CD14-positive monocyte (primary cell): ENCODE results near the gene CDS2. TPM values are rescaled to one million over a fixed set of nuclear protein-coding genes. Genes with fewer than 3 reads are reported as not detected.
"Not testable (repeated sequence)": the region's sequence is repeated elsewhere in the genome, so short reads cannot be mapped to it uniquely, and the experiment has no call there.

Experiments used
- DNase-seq, 3 donors: peaks; one replicate each; pipeline ENCODE4 v3.0.0-alpha.2; 2011 to 2022
- H2AFZ ChIP-seq: 2 replicates; pipeline ENCODE4 v1.6.0; 2012; ENCODE audit warnings: mild to moderate bottlenecking, low read depth, low read length, inconsistent platforms; ENCODE audit not compliant: insufficient read depth, poor library complexity, severe bottlenecking
- H3K27ac ChIP-seq, 2 donors: 1 replicate in 1 of 2; 2 replicates in 1 of 2; pipeline ENCODE4 v1.5.1; 2012 to 2013; ENCODE audit warnings: low read length in 2 of 2, control low read depth in 1 of 2, inconsistent platforms in 1 of 2, low read depth in 1 of 2, mild to moderate bottlenecking in 1 of 2
- H3K27me3 ChIP-seq, 2 donors: one replicate each; pipeline versions ENCODE4 v1.6.0 to v1.6.1; 2011 to 2013; ENCODE audit warnings: low read length in 2 of 2; ENCODE audit not compliant: control insufficient read depth in 2 of 2, insufficient read depth in 2 of 2
- H3K36me3 ChIP-seq, 2 donors: replicated peaks in 1 of 2; 1 replicate in 1 of 2; 2 replicates in 1 of 2; pipeline versions ENCODE4 v1.5.1 to v1.6.1; 2012 to 2013; ENCODE audit warnings: low read length in 2 of 2, control low read depth in 1 of 2, inconsistent platforms in 1 of 2, mild to moderate bottlenecking in 1 of 2; ENCODE audit not compliant: insufficient read depth in 2 of 2, control insufficient read depth in 1 of 2
- H3K4me1 ChIP-seq, 2 donors: 1 replicate in 1 of 2; 2 replicates in 1 of 2; pipeline versions ENCODE4 v1.5.1 to v1.6.1; 2012 to 2013; ENCODE audit warnings: low read length in 2 of 2, control low read depth in 1 of 2, inconsistent platforms in 1 of 2, mild to moderate bottlenecking in 1 of 2, moderate library complexity in 1 of 2; ENCODE audit not compliant: insufficient read depth in 2 of 2, control insufficient read depth in 1 of 2
- H3K4me2 ChIP-seq: replicated peaks from 2 replicates; pipeline ENCODE3; 2012; ENCODE audit warnings: low read length, moderate library complexity, mild to moderate bottlenecking; ENCODE audit not compliant: poor library complexity, severe bottlenecking; ENCODE audit errors: extremely low read depth
- H3K4me3 ChIP-seq, 3 experiments: fragments of 200-600 bp in 1 of 3; sonication (generic) in 1 of 3; replicated peaks in 1 of 3; 1 replicate in 2 of 3; 2 replicates in 1 of 3; pipeline ENCODE4 v1.5.1; 2011 to 2013; ENCODE audit warnings: low read length in 3 of 3, mild to moderate bottlenecking in 3 of 3, control low read depth in 2 of 3, low read depth in 2 of 3, inconsistent platforms in 1 of 3, moderate library complexity in 1 of 3
- H3K79me2 ChIP-seq: 2 replicates; pipeline ENCODE4 v1.6.0; 2012; ENCODE audit warnings: mild to moderate bottlenecking, control low read depth, inconsistent platforms, low read length, moderate library complexity; ENCODE audit not compliant: insufficient read depth
- H3K9ac ChIP-seq: 2 replicates; pipeline ENCODE4 v1.6.0; 2017; ENCODE audit warnings: low read length, mild to moderate bottlenecking; ENCODE audit not compliant: insufficient read depth, poor library complexity, severe bottlenecking
- H3K9me3 ChIP-seq, 2 donors: replicated peaks in 1 of 2; 1 replicate in 1 of 2; 2 replicates in 1 of 2; pipeline versions ENCODE4 v1.5.1 to v1.6.1; 2012 to 2013; ENCODE audit warnings: low read length in 2 of 2, control low read depth in 1 of 2; ENCODE audit not compliant: control insufficient read depth in 1 of 2, insufficient read depth in 1 of 2
- H4K20me1 ChIP-seq: 2 replicates; pipeline ENCODE4 v1.6.0; 2012; ENCODE audit warnings: mild to moderate bottlenecking, low read length, control low read depth, moderate library complexity; ENCODE audit not compliant: insufficient read depth
- H3K27ac Mint-ChIP-seq, 7 donors: one replicate each; pipeline ENCODE4 v1.8.0; 2020; ENCODE audit warnings: mild to moderate bottlenecking in 7 of 7, mixed read lengths in 7 of 7, moderate library complexity in 6 of 7, inconsistent platforms in 2 of 7
- H3K27me3 Mint-ChIP-seq, 3 donors: one replicate each; pipeline ENCODE4 v1.8.0; 2021 to 2022; ENCODE audit warnings: low read depth in 3 of 3, mild to moderate bottlenecking in 3 of 3, mixed read lengths in 3 of 3, moderate library complexity in 3 of 3, inconsistent platforms in 1 of 3
- H3K36me3 Mint-ChIP-seq, 2 donors: one replicate each; pipeline ENCODE4 v1.8.0; 2020; ENCODE audit warnings: mixed read lengths in 2 of 2, inconsistent platforms in 1 of 2, mild to moderate bottlenecking in 1 of 2
- H3K4me1 Mint-ChIP-seq: one replicate; pipeline ENCODE4 v1.8.0; 2020; ENCODE audit warnings: mild to moderate bottlenecking, mixed read lengths
- H3K4me3 Mint-ChIP-seq, 2 donors: one replicate each; pipeline ENCODE4 v1.8.0; 2020; ENCODE audit warnings: mild to moderate bottlenecking in 2 of 2, mixed read lengths in 2 of 2, moderate library complexity in 1 of 2
- H3K9me3 Mint-ChIP-seq, 7 donors: one replicate each; pipeline ENCODE4 v1.8.0; 2020 to 2022; ENCODE audit warnings: mixed read lengths in 7 of 7, mild to moderate bottlenecking in 6 of 7, moderate library complexity in 6 of 7, inconsistent platforms in 2 of 7
- CTCF ChIP-seq: fragments of 200-600 bp; IDR thresholded peaks from one replicate; pipeline ENCODE4 v1.8.0; 2022; ENCODE audit warnings: antibody characterized with exemption, mild to moderate bottlenecking
- WGBS: methylation state at CpG from one replicate; pipeline ENCODE4 v1.1.5; 2013; ENCODE audit warnings: missing lambda C conversion rate; ENCODE audit not compliant: insufficient coverage; 5-methylcytosine and 5-hydroxymethylcytosine counted together
- intact Hi-C, 2 donors: fragments of 100-400 bp; cut with micrococcal nuclease; formaldehyde crosslinking; loops; one replicate each; pipeline versions ENCODE4 v1.15.0 to v1.15.1; 2023
- polyA plus RNA-seq, 3 donors: library from polyadenylated mRNA; depleted of rRNA in 1 of 3; unstranded in 2 of 3; stranded (reverse) in 1 of 3; fragments of 300-500 nt in 2 of 3; fragments of >200 nt in 1 of 3; fragmentation: Illumina TruSeq in 2 of 3; gene quantifications; 1 replicate in 2 of 3; 2 replicates in 1 of 3; pipeline ENCODE4 v1.2.3, GENCODE V29; 2012 to 2021

CDS2 gene
- polyA plus RNA-seq, 3 donors, result 28.6 to 62.6 (median 54.4) TPM

GRCh38 chr20:5099909-5100308 is 26.9 kb upstream of the CDS2 start:
- H3K27me3 ChIP-seq, H2AFZ ChIP-seq, H3K4me1 ChIP-seq, H3K9me3 Mint-ChIP-seq, H3K4me3 ChIP-seq, H3K4me2 ChIP-seq, H3K79me2 ChIP-seq, H3K27me3 Mint-ChIP-seq, H3K9ac ChIP-seq, DNase-seq, H3K27ac ChIP-seq, H3K4me3 Mint-ChIP-seq, H3K9me3 ChIP-seq, H4K20me1 ChIP-seq: not testable (repeated sequence)
- H3K36me3 ChIP-seq, result peaks cover 28 to 85% of the 10 kb centered on the region in 2 donors
- no CpG with 5 or more reads among the region's 3 CpGs for WGBS
- Mint-ChIP-seq H3K27ac (peak overlapping the region in 1 of 7 donors; percentile 71), H3K36me3 (peaks cover 57 to 79% of the 10 kb centered on the region in 2 donors), H3K4me1 (peaks cover 11% of the 10 kb centered on the region)
- intact Hi-C loops, result loop anchor here (5.0 kb wide), 2 partner anchors 43 to 98 kb away; partner anchors contain the start of gene SLC23A2 (in 2 of the 2)

GRCh38 chr20:5100684-5101347 is 26.0 kb upstream of the CDS2 start:
- Histone ChIP-seq H3K4me3 (no peak overlapping the region), H3K4me1 (peaks cover 0 to 2% of the 10 kb centered on the region in 2 donors), H3K9ac (no peak overlapping the region), H2AFZ (no peak overlapping the region), H3K36me3 (peaks cover 36 to 89% of the 10 kb centered on the region in 2 donors), H3K9me3 (no peaks in the 10 kb centered on the region), H3K79me2 (no peaks in the 10 kb centered on the region), H3K4me2 (no peak overlapping the region), H4K20me1 (no peaks in the 10 kb centered on the region), H3K27me3 (no peaks in the 10 kb centered on the region), H3K27ac (peak overlapping the region in 1 of 2 donors; percentile 65)
- intact Hi-C loops, result loop anchor here (5.0 kb wide), 1 partner anchor 99 kb away; the partner anchor contains the start of gene SLC23A2 (in 2 of the 2)
- Mint-ChIP-seq H3K4me3 (no peak overlapping the region), H3K27me3 (no peaks in the 10 kb centered on the region), H3K4me1 (peaks cover 7% of the 10 kb centered on the region), H3K9me3 (no peaks in the 10 kb centered on the region), H3K36me3 (peaks cover 60 to 79% of the 10 kb centered on the region in 2 donors), H3K27ac (peak overlapping the region; percentile 35 to 91 (median 70))
- DNase-seq, result peak; percentile 66 to 83 (median 79)
- 25% methylated on average over 6 of the region's 9 CpGs for WGBS
- peak; percentile 94 for TF ChIP-seq CTCF
